MM.1S (cell line): ENCODE results near the gene MRPL20.

Source experiments
- CTCF ChIP-seq: fragments of 300-600 bp; sonication (generic); IDR thresholded peaks from 2 replicates; pipeline ENCODE4 v1.5.1; 2016; ENCODE audit warnings: antibody characterized with exemption, low read length, mixed read lengths
- EZH2 ChIP-seq: fragments of 300-600 bp; sonication (generic); optimal IDR thresholded peaks from 2 replicates; pipeline ENCODE3; 2017; ENCODE audit warnings: low read depth, mild to moderate bottlenecking, antibody characterized with exemption, low read length, mixed read lengths
- EZH2phosphoT487 ChIP-seq: fragments of 300-600 bp; sonication (generic); IDR thresholded peaks from 2 replicates; pipeline ENCODE4 v1.6.1; 2018; ENCODE audit warnings: antibody characterized with exemption, low read length

GRCh38 chr1:1437904-1438376 is 30.8 kb upstream of the MRPL20 start:
- no peak for TF ChIP-seq EZH2phosphoT487
- no peak for TF ChIP-seq CTCF
- TF ChIP-seq EZH2 = no peak
